ENCODE measurements around the gene RNF34.

DNA sequence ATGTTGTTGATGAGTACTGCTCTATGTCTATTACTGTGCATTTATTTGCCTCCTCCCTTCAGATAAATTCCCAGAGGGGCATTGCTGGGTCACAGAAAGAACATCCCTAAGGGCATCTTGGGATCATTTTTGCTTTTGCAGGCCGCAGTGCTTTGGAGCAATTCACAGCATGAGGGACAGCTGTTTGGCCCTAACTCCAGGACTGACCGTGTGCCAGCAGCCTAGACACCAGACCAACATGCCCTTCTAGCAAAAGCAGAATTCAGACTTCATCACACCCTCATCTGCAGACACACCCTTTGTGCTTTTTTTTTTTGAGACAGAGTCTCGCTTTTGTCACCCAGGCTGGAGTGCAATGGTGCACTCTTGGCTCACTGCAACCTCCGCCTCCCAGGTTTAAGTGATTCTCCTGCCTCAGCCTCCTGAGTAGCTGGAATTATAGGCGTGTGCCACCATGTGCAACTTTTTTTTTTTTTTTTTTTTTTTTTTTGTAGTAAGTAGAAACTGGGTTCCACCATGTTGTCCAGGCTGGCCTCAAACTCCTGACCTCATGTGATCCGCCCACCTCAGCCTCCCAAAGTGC, 31.0 kb downstream of the RNF34 start:
- TF ChIP-seq POLR2A (IDR thresholded peaks at IDR 0.05; ENCODE audit: low read depth, low read length): no peak
- TF ChIP-seq TAF1 (IDR thresholded peaks at IDR 0.05; ENCODE audit: low read depth, low read length): no peak
- no peak for TF ChIP-seq POLR2AphosphoS5 (IDR thresholded peaks at IDR 0.05; ENCODE audit: low read depth, low read length)
